Right ventricle myocardium superior (tissue), 1 donor: Measurements from ENCODE around the gene NAGK. TPM values are rescaled to one million over a fixed set of nuclear protein-coding genes. Genes with fewer than 3 reads are reported as not detected.

ENCODE experiments used
- total RNA-seq: library from RNA; stranded (reverse); fragmentation: NEBNext Ultra II Directional; extraction: Animal tissue kit (Norgen Biotek cat#: 25700); gene quantifications from one replicate; pipeline ENCODE4 v1.2.1, GENCODE V29; 2021
- donor health status: DM: no; HTN: yes; CAD: no; lungs with severe emphysema.

Gene NAGK
- total RNA-seq, 1 donor from 2014 or later: 45.1 TPM

Other genes with a start within 250 kb of the NAGK start
- 0.08 TPM for gene CLEC4F, start 248.0 kb upstream of the NAGK start, total RNA-seq
- gene CD207, start 232.8 kb upstream of the NAGK start, total RNA-seq: not detected
- gene VAX2, start 168.1 kb upstream of the NAGK start, total RNA-seq: 0.19 TPM
- gene ATP6V1B1, start 132.7 kb upstream of the NAGK start, total RNA-seq: 0.43 TPM
- 0.30 TPM for gene ANKRD53, start 90.0 kb upstream of the NAGK start, total RNA-seq
- 56.3 TPM for gene TEX261, start 73.8 kb upstream of the NAGK start, total RNA-seq
- 38.3 TPM for gene MCEE, start 61.6 kb downstream of the NAGK start, total RNA-seq
- 21.0 TPM for gene MPHOSPH10, start 62.0 kb downstream of the NAGK start, total RNA-seq
- 69.7 TPM for gene PAIP2B, start 158.5 kb downstream of the NAGK start, total RNA-seq